HCT116 (cell line): ENCODE measurements around the gene NR2C2AP. TPM values are rescaled to one million over a fixed set of nuclear protein-coding genes. Genes with fewer than 3 reads are reported as not detected.

Source experiments
- ATAC-seq: fragments of 200-7000 bp; cut with Tn5 transposase; 2 replicates; pipeline ENCODE4 v1.9.1; 2020; ENCODE audit warnings: mild to moderate bottlenecking, moderate library complexity
- BruUV-seq: library from RNA; stranded (reverse); fragments of 400-500 nt; replicated peaks from 2 replicates; lab custom pipeline; 2021; lab: Mats Ljungman, UMichigan
- CTCF ChIA-PET: fragments of 300-600 bp; sonication (Branson Sonifier 250); formaldehyde crosslinking; loops from one replicate; lab custom pipeline; 2021; ENCODE audit warnings: antibody characterized with exemption; lab: Charles Lee
- POLR2A ChIA-PET: fragments of 300-600, 350-600 bp; sonication (Branson Sonifier 250); formaldehyde crosslinking; loops from one replicate; lab custom pipeline; 2021; ENCODE audit warnings: antibody characterized with exemption; lab: Charles Lee
- RAD21 ChIA-PET, 2 experiments: fragments of 300-600 bp; sonication (Branson Sonifier 250); formaldehyde crosslinking; loops; one replicate each; lab custom pipeline; 2023; ENCODE audit warnings: low total read pairs in 2 of 2; ENCODE audit not compliant: uncharacterized antibody in 2 of 2, unreplicated experiment in 2 of 2, low non-redundant PET in 1 of 2; lab: Charles Lee
- DNase-seq: peaks from one replicate; pipeline ENCODE4 v3.0.0-alpha.2; 2010; ENCODE audit warnings: low read depth, low spot score
- H2AFZ ChIP-seq: fragments of 200-600 bp; shearing (Covaris generic), sonication (generic); 2 replicates; pipeline ENCODE4 v1.6.1; 2017; ENCODE audit warnings: low read depth, mixed run types, mixed read lengths, antibody characterized with exemption, low read length; ENCODE audit not compliant: poor library complexity, severe bottlenecking
- H3K27ac ChIP-seq: 2 replicates; pipeline ENCODE4 v1.5.1; 2012; ENCODE audit warnings: low read depth, low read length
- H3K27me3 ChIP-seq: fragments of 200-600 bp; sonication (generic); 2 replicates; pipeline ENCODE4 v1.6.1; 2016; ENCODE audit warnings: mixed run types, low read length, mixed read lengths; ENCODE audit not compliant: insufficient read depth
- H3K36me3 ChIP-seq, 2 experiments: fragments of 200-500 bp in 1 of 2; fragments of 200-600 bp in 1 of 2; sonication (Bioruptor generic) in 1 of 2; sonication (generic) in 1 of 2; 2 replicates each; pipeline versions ENCODE4 v1.5.1 to v1.6.1; 2014 to 2016; ENCODE audit warnings: low read length in 2 of 2, inconsistent platforms in 1 of 2, mixed read lengths in 1 of 2, mixed run types in 1 of 2; ENCODE audit not compliant: insufficient read depth in 2 of 2, control insufficient read depth in 1 of 2
- H3K4me1 ChIP-seq, 2 experiments: fragments of 200-600 bp in 1 of 2; sonication (generic) in 1 of 2; 2 replicates each; pipeline versions ENCODE4 v1.5.1 to v1.6.1; 2012 to 2017; ENCODE audit warnings: low read length in 2 of 2, inconsistent platforms in 1 of 2, mild to moderate bottlenecking in 1 of 2, mixed read lengths in 1 of 2, mixed run types in 1 of 2, moderate library complexity in 1 of 2; ENCODE audit not compliant: insufficient read depth in 2 of 2, control insufficient read depth in 1 of 2
- H3K4me2 ChIP-seq: fragments of 200-600 bp; sonication (generic); 2 replicates; pipeline ENCODE4 v1.6.1; 2017; ENCODE audit warnings: mixed run types, low read length, mixed read lengths
- H3K4me3 ChIP-seq, 2 experiments: fragments of 200-600 bp in 1 of 2; sonication (generic) in 1 of 2; replicated peaks in 1 of 2; 2 replicates each; pipeline ENCODE4 v1.5.1; 2011 to 2016; ENCODE audit warnings: low read length in 2 of 2, control low read depth in 1 of 2, low read depth in 1 of 2, mild to moderate bottlenecking in 1 of 2, mixed read lengths in 1 of 2, mixed run types in 1 of 2
- H3K79me2 ChIP-seq: fragments of 200-600 bp; sonication (generic); 2 replicates; pipeline ENCODE4 v1.6.1; 2017; ENCODE audit warnings: mild to moderate bottlenecking, mixed run types, low read length, moderate library complexity, mixed read lengths; ENCODE audit not compliant: insufficient read depth
- H3K9ac ChIP-seq: fragments of 200-600 bp; sonication (generic); 2 replicates; pipeline ENCODE4 v1.6.1; 2016; ENCODE audit warnings: low read length, mixed read lengths
- H3K9me2 ChIP-seq: fragments of 200-600 bp; sonication (generic), shearing (Covaris generic); 2 replicates; pipeline ENCODE4 v1.6.1; 2017; ENCODE audit warnings: mixed run types, mild to moderate bottlenecking, moderate library complexity; ENCODE audit not compliant: insufficient read depth
- H3K9me3 ChIP-seq, 2 experiments: fragments of 200-500 bp in 1 of 2; fragments of 200-600 bp in 1 of 2; sonication (Bioruptor generic) in 1 of 2; sonication (generic) in 1 of 2; 2 replicates each; pipeline ENCODE4 v1.6.1; 2014 to 2017; ENCODE audit warnings: low read length in 2 of 2, mixed read lengths in 2 of 2, inconsistent platforms in 1 of 2, low read depth in 1 of 2, mild to moderate bottlenecking in 1 of 2, mixed run types in 1 of 2, moderate library complexity in 1 of 2; ENCODE audit not compliant: control insufficient read depth in 1 of 2, insufficient read depth in 1 of 2
- H4K20me1 ChIP-seq: fragments of 200-600 bp; sonication (generic), shearing (Covaris generic); 2 replicates; pipeline ENCODE4 v1.6.1; 2017; ENCODE audit warnings: mixed run types, mild to moderate bottlenecking, moderate library complexity; ENCODE audit not compliant: insufficient read depth
- ELF1 ChIP-seq: IDR thresholded peaks from 2 replicates; pipeline ENCODE4 v1.6.1; 2012; ENCODE audit warnings: low read depth, borderline replicate concordance
- EZH2 ChIP-seq: fragments of 200-600 bp; sonication (generic); IDR thresholded peaks from 2 replicates; pipeline ENCODE4 v1.6.1; 2017; ENCODE audit warnings: antibody characterized with exemption, mixed run types
- EZH2phosphoT487 ChIP-seq: fragments of 200-600 bp; IDR thresholded peaks from 2 replicates; pipeline ENCODE4 v1.6.1; 2018; ENCODE audit warnings: antibody characterized with exemption, borderline replicate concordance
- JUND ChIP-seq: IDR thresholded peaks from 2 replicates; pipeline ENCODE4 v1.6.1; 2012
- POLR2A ChIP-seq: IDR thresholded peaks from 2 replicates; pipeline ENCODE4 v1.7.0; 2011; ENCODE audit warnings: borderline replicate concordance; ENCODE audit not compliant: insufficient read depth, insufficient read length; ENCODE audit errors: extremely low read depth
- POLR2AphosphoS5 ChIP-seq: IDR thresholded peaks from 2 replicates; pipeline ENCODE4 v1.6.1; 2011; ENCODE audit warnings: mild to moderate bottlenecking, low read depth, low read length, moderate library complexity
- RAD21 ChIP-seq: IDR thresholded peaks from 2 replicates; pipeline ENCODE4 v1.6.1; 2012; ENCODE audit warnings: low read depth, mild to moderate bottlenecking
- SIN3A ChIP-seq: IDR thresholded peaks from 2 replicates; pipeline ENCODE4 v1.6.1; 2012; ENCODE audit warnings: low read depth
- SP1 ChIP-seq: IDR thresholded peaks from 2 replicates; pipeline ENCODE4 v1.6.1; 2012; ENCODE audit warnings: low read depth
- TCF7L2 ChIP-seq: IDR thresholded peaks from 2 replicates; pipeline ENCODE4 v1.7.0; 2011; ENCODE audit warnings: borderline replicate concordance, inconsistent platforms; ENCODE audit not compliant: insufficient read depth, insufficient read length; ENCODE audit errors: extremely low read depth
- YY1 ChIP-seq: IDR thresholded peaks from 2 replicates; pipeline ENCODE4 v1.6.1; 2011; ENCODE audit warnings: low read length, low read depth, moderate library complexity, mild to moderate bottlenecking; ENCODE audit not compliant: insufficient replicate concordance; ENCODE audit errors: extremely low read depth
- ZFX ChIP-seq: fragments of 450-650 bp; IDR thresholded peaks from 2 replicates; pipeline ENCODE4 v1.6.1; 2017
- ZNF274 ChIP-seq: fragments of 200-500 bp; sonication (Bioruptor generic); IDR thresholded peaks from 2 replicates; pipeline ENCODE4 v1.6.1; 2014; ENCODE audit warnings: mild to moderate bottlenecking, low read depth, low read length, inconsistent platforms
- intact Hi-C: fragments of 100-400 bp; cut with micrococcal nuclease; formaldehyde crosslinking; loops from 2 replicates; pipeline ENCODE4 v1.10.0; 2022
- total RNA-seq: library from RNA; stranded (reverse); gene quantifications from one replicate; pipeline ENCODE4 v1.2.1, GENCODE V29; 2021; ENCODE audit not compliant: unreplicated experiment
- TF ChIP-seq, protein P1 (sequence below), 3 experiments: fragments of 200-600 bp in 1 of 3; sonication (generic) in 1 of 3; IDR thresholded peaks in 2 of 3; conservative IDR thresholded peaks in 1 of 3; 2 replicates each; pipeline ENCODE4 v1.5.1; 2012 to 2017; ENCODE audit warnings: low read depth in 2 of 3, low read length in 2 of 3, antibody characterized with exemption in 1 of 3, borderline replicate concordance in 1 of 3, control low read depth in 1 of 3, mild to moderate bottlenecking in 1 of 3, mixed read lengths in 1 of 3, mixed run types in 1 of 3, moderate library complexity in 1 of 3; ENCODE audit not compliant: insufficient read depth in 1 of 3
- TF ChIP-seq, protein P2 (sequence below): IDR thresholded peaks from 2 replicates; pipeline ENCODE4 v1.6.1; 2012
- TF ChIP-seq, protein P3 (sequence below): IDR thresholded peaks from 2 replicates; pipeline ENCODE4 v1.6.1; 2012

The NR2C2AP gene
- total RNA-seq, 1 experiment from 2014 or later: 45.3 TPM

DNA sequence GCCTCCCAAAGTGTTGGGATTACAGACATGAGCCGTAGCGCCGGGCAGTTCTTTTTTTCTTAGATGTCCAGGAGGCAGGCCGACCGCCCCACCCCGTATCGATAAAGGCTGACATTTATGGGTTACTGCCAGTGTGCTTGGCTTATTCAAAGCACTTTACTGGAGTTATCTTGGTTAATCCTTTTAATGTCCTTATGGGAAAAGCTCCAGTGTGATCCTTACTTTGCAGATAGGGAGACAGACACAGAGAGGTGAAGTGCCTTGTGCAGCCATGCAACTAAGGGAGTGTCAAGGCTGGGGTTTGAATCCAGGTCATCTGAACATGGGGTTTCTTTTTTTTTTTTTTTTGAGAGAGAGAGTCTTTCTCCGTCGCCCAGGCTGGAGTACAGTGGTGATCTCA lies 27.8 kb upstream of the NR2C2AP start:
- no TSS peak for BruUV-seq
- Histone ChIP-seq H3K4me1 (no peaks in the 10 kb centered on the region), H3K9me3 (peaks cover 10 to 19% of the 10 kb centered on the region in 2 experiments; a peak in 3 of 4 replicates), H3K4me3 (no peak overlapping the region), H3K27me3 (peaks cover 6% of the 10 kb centered on the region; the same call in 1 of the 2 replicates), H4K20me1 (no peaks in the 10 kb centered on the region), H3K36me3 (no peaks in the 10 kb centered on the region), H3K9me2 (no peaks in the 10 kb centered on the region), H3K27ac (no peak overlapping the region), H3K79me2 (no peaks in the 10 kb centered on the region), H3K4me2 (no peak overlapping the region), H2AFZ (no peak overlapping the region), H3K9ac (no peak overlapping the region)
- intact Hi-C loops: no loop called here
- TF ChIP-seq ZNF274 (no peak), YY1 (no peak), TCF7L2 (no peak), POLR2A (no peak), EZH2 (no peak), JUND (no peak), POLR2AphosphoS5 (no peak), ZFX (no peak), SP1 (no peak), RAD21 (no peak), EZH2phosphoT487 (no peak), SIN3A (no peak), ELF1 (no peak)
- TF ChIP-seq, protein P1, sequence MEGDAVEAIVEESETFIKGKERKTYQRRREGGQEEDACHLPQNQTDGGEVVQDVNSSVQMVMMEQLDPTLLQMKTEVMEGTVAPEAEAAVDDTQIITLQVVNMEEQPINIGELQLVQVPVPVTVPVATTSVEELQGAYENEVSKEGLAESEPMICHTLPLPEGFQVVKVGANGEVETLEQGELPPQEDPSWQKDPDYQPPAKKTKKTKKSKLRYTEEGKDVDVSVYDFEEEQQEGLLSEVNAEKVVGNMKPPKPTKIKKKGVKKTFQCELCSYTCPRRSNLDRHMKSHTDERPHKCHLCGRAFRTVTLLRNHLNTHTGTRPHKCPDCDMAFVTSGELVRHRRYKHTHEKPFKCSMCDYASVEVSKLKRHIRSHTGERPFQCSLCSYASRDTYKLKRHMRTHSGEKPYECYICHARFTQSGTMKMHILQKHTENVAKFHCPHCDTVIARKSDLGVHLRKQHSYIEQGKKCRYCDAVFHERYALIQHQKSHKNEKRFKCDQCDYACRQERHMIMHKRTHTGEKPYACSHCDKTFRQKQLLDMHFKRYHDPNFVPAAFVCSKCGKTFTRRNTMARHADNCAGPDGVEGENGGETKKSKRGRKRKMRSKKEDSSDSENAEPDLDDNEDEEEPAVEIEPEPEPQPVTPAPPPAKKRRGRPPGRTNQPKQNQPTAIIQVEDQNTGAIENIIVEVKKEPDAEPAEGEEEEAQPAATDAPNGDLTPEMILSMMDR (IDR thresholded peaks at IDR 0.05 in 2 of 3, conservative IDR thresholded peaks at IDR 0.05 in 1 of 3; ENCODE audit: borderline replicate concordance in 1 of 3, insufficient read depth in 1 of 3, low read depth in 2 of 3, low read length in 2 of 3): no peak
- TF ChIP-seq, protein P2, sequence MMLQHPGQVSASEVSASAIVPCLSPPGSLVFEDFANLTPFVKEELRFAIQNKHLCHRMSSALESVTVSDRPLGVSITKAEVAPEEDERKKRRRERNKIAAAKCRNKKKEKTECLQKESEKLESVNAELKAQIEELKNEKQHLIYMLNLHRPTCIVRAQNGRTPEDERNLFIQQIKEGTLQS: no peak
- TF ChIP-seq, protein P3, sequence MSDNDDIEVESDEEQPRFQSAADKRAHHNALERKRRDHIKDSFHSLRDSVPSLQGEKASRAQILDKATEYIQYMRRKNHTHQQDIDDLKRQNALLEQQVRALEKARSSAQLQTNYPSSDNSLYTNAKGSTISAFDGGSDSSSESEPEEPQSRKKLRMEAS: no peak
- ChIA-PET POLR2A (interaction anchor here (1.0 kb wide), 1 partner anchor 28 kb away, joined by 3 read pairs; the partner anchor contains the start of gene NR2C2AP), RAD21 (no interaction called here), CTCF (no interaction called here)
- ATAC-seq: no peak
- no peak for DNase-seq
